ENCODE results near the gene TMEM101.

GRCh38 chr17:44000871-44001460 lies 13.8 kb downstream of the TMEM101 start:
- TF ChIP-seq CTCF (IDR thresholded peaks at IDR 0.05): no peak
- no peak for TF ChIP-seq POLR2AphosphoS5 (IDR thresholded peaks at IDR 0.05)

Data from prostate gland (tissue), 2 donors.